ENCODE results near the gene TRPM3.

The TRPM3 gene

GRCh38 chr9:70951749-70952727 is 169.4 kb downstream of the TRPM3 start:
- no peaks in the 10 kb centered on the region for H3K9me3 Mint-ChIP-seq
- TF ChIP-seq CTCF (IDR thresholded peaks at IDR 0.05) = no peak
- no peak overlapping the region for H3K27ac Mint-ChIP-seq
- DNase-seq = no peak
- no peak overlapping the region for H3K4me3 Mint-ChIP-seq
- no peaks in the 10 kb centered on the region for H3K4me1 Mint-ChIP-seq
- H3K36me3 Mint-ChIP-seq (ENCODE audit: low read depth) = no peaks in the 10 kb centered on the region
- peaks cover 4% of the 10 kb centered on the region for H3K27me3 Mint-ChIP-seq (ENCODE audit: low read depth, poor library complexity)

- H3K27ac Mint-ChIP-seq = no peak overlapping the region
- DNase-seq = no peak
- peaks cover 4% of the 10 kb centered on the region for H3K27me3 Mint-ChIP-seq (ENCODE audit: low read depth, poor library complexity)
- TF ChIP-seq CTCF (IDR thresholded peaks at IDR 0.05) = no peak
- H3K36me3 Mint-ChIP-seq (ENCODE audit: low read depth) = no peaks in the 10 kb centered on the region
- no peaks in the 10 kb centered on the region for H3K9me3 Mint-ChIP-seq
- no peak overlapping the region for H3K4me3 Mint-ChIP-seq
- H3K4me1 Mint-ChIP-seq = no peaks in the 10 kb centered on the region
Observed at GRCh38 chr9:70950270-70950669, 171.2 kb downstream of the TRPM3 start.

- H3K4me3 Mint-ChIP-seq = no peak overlapping the region
- no peak for DNase-seq
- no peak for TF ChIP-seq CTCF (IDR thresholded peaks at IDR 0.05)
- H3K27me3 Mint-ChIP-seq (ENCODE audit: low read depth, poor library complexity) = no peaks in the 10 kb centered on the region
- H3K9me3 Mint-ChIP-seq = no peaks in the 10 kb centered on the region
- no peaks in the 10 kb centered on the region for H3K36me3 Mint-ChIP-seq (ENCODE audit: low read depth)
- H3K27ac Mint-ChIP-seq = no peak overlapping the region
- H3K4me1 Mint-ChIP-seq = no peaks in the 10 kb centered on the region
Observed at GRCh38 chr9:70949239-70949638, 172.2 kb downstream of the TRPM3 start.

GRCh38 chr9:70948744-70949143 is 172.7 kb downstream of the TRPM3 start:
- TF ChIP-seq CTCF (IDR thresholded peaks at IDR 0.05) = no peak
- Mint-ChIP-seq H3K4me1 (no peaks in the 10 kb centered on the region), H3K4me3 (no peak overlapping the region), H3K9me3 (no peaks in the 10 kb centered on the region), H3K27me3 (ENCODE audit: low read depth, poor library complexity) (no peaks in the 10 kb centered on the region), H3K27ac (no peak overlapping the region), H3K36me3 (ENCODE audit: low read depth) (no peaks in the 10 kb centered on the region)
- no peak for DNase-seq

GRCh38 chr9:70947511-70947910 is 173.9 kb downstream of the TRPM3 start:
- no peak for TF ChIP-seq CTCF (IDR thresholded peaks at IDR 0.05)
- Mint-ChIP-seq H3K27me3 (ENCODE audit: low read depth, poor library complexity) (no peaks in the 10 kb centered on the region), H3K36me3 (ENCODE audit: low read depth) (no peaks in the 10 kb centered on the region), H3K27ac (no peak overlapping the region), H3K9me3 (no peaks in the 10 kb centered on the region), H3K4me3 (no peak overlapping the region), H3K4me1 (no peaks in the 10 kb centered on the region)
- no peak for DNase-seq

GRCh38 chr9:70947086-70947485 is 174.3 kb downstream of the TRPM3 start:
- Mint-ChIP-seq H3K4me1 (no peaks in the 10 kb centered on the region), H3K27ac (no peak overlapping the region), H3K4me3 (no peak overlapping the region), H3K36me3 (ENCODE audit: low read depth) (no peaks in the 10 kb centered on the region), H3K9me3 (no peaks in the 10 kb centered on the region), H3K27me3 (ENCODE audit: low read depth, poor library complexity) (no peaks in the 10 kb centered on the region)
- no peak for TF ChIP-seq CTCF (IDR thresholded peaks at IDR 0.05)
- DNase-seq = no peak

Measured in nephron progenitor cell (in vitro differentiated cells).